Right cardiac atrium (tissue), 5 donors: Measurements from ENCODE around the gene HINFP. TPM values are rescaled to one million over a fixed set of nuclear protein-coding genes. Genes with fewer than 3 reads are reported as not detected.
A peak's percentile ranks its signal among the peaks of the same experiment; 100 is the strongest.
"Not testable (repeated sequence)": the region's sequence is repeated elsewhere in the genome, so short reads cannot be mapped to it uniquely, and the experiment has no call there.

Experiments
- ATAC-seq, 2 donors: fragments of 200-7000 bp; cut with Tn5 transposase; one replicate each; pipeline versions ENCODE4 v1.8.0 to v1.9.1; 2020; ENCODE audit warnings: moderate library complexity in 2 of 2, mild to moderate bottlenecking in 1 of 2
- DNase-seq, 3 donors: peaks; one replicate each; pipeline ENCODE4 v3.0.0-alpha.2; 2020
- H3K27ac ChIP-seq: one replicate; pipeline ENCODE4 v1.5.1; 2013; ENCODE audit warnings: mild to moderate bottlenecking, low read length, control low read depth, moderate library complexity
- H3K27me3 ChIP-seq: one replicate; pipeline ENCODE4 v1.6.1; 2013; ENCODE audit not compliant: control insufficient read depth, insufficient read depth
- H3K4me1 ChIP-seq: one replicate; pipeline ENCODE4 v1.6.1; 2013; ENCODE audit warnings: low read length; ENCODE audit not compliant: control insufficient read depth, insufficient read depth
- H3K4me3 ChIP-seq: one replicate; pipeline ENCODE4 v1.5.1; 2013; ENCODE audit warnings: low read length, control low read depth
- H3K9me3 ChIP-seq: one replicate; pipeline ENCODE4 v1.6.1; 2013; ENCODE audit warnings: low read length; ENCODE audit not compliant: control insufficient read depth
- WGBS: extraction: QIAGEN DNeasy Blood & Tissue Kit; methylation state at CpG from one replicate; pipeline ENCODE4 v1.1.7; 2013; 5-methylcytosine and 5-hydroxymethylcytosine counted together
- intact Hi-C, 4 donors: fragments of 100-400 bp; cut with DNase I; formaldehyde crosslinking; loops; one replicate each; pipeline versions ENCODE4 v1.11.0 to v1.14.0; 2022 to 2023
- polyA plus RNA-seq: library from polyadenylated mRNA; stranded (reverse); fragments of 200-250 nt; gene quantifications from one replicate; pipeline ENCODE4 v1.2.3, GENCODE V29; 2013
- total RNA-seq, 4 donors: library from RNA; stranded (reverse); fragmentation: NEBNext Ultra II Directional; extraction: Animal tissue kit (Norgen Biotek cat#: 25700); gene quantifications; one replicate each; pipeline ENCODE4 v1.2.1, GENCODE V29; 2021
- donor health status: healthy with polysubstance abuse.
- donor health status: DM: no; HTN: yes; CAD: no.
- donor health status: DM: no; HTN: no; CAD: no.
- donor health status: DM: no; HTN: yes; CAD: no; lungs with severe emphysema.
- donor health status: DM: yes; HTN: yes; CAD: no.

Gene HINFP
- total and polyA plus RNA-seq, 5 donors = 8.4 to 17.0 (median 14.0) TPM

DNA sequence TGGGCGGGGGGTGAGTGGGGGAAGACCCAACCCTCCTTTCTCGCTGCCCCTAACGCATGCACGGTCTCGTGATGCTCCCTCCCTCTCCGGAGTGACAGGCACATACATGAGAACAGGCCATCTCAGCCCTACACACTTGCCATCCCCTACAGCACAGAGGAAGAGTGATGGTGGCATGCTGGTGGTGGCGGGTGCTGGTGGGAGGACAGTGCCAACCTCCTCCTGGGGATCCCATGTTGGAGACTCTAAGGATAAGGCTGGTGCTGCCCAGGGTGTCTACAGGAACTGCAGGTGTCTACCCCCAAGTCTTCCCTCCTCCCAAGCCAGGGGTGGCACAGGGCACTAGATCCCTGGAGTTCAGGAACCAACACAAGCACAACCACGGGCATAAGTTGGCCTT is 40.5 kb downstream of the HINFP start:
- Histone ChIP-seq H3K27me3 (no peaks in the 10 kb centered on the region), H3K9me3 (no peaks in the 10 kb centered on the region), H3K27ac (no peak overlapping the region), H3K4me1 (no peaks in the 10 kb centered on the region), H3K4me3 (no peak overlapping the region)
- ATAC-seq (no peak), DNase-seq (no peak)
- WGBS = 88% methylated on average over 8 of the region's 8 CpGs
- intact Hi-C loops = no loop called here

DNA sequence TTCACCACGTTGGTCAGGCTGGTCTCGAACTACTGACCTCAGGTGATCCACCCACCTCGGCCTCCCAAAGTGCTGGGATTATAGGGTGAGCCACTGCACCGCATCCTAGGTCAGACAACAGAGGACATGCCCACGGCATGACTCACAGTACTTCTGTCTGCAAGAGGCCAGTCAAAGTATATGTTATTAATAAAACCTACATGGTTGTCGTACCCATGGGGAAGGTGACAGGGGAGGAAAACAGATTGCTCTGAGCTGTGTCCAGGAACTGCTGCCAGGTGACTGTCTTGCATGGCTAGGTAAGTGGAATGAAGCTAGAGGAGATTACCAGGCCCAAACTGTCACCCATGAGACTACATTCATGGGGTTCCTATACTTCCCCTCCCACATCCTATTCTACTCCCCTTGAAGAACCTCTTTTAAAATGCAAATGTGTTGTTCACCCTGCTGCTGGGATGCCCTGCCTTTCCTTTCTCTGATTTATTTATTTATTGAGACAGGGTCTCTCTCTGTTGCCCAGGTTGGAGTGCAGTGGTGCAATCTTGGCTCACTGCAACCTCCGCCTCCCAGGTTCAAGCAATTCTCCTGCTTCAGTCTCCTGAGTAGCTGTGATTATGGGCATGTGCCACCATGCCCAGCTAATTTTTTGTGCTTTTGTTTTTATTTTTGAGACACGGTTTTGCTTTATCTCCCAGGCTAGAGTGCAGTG is 45.1 kb downstream of the HINFP start:
- no peak for ATAC-seq
- H3K4me3 ChIP-seq = no peak overlapping the region
- no peaks in the 10 kb centered on the region for H3K4me1 ChIP-seq
- 77% methylated on average over 8 of the region's 8 CpGs for WGBS
- no peaks in the 10 kb centered on the region for H3K9me3 ChIP-seq
- intact Hi-C loops = no loop called here
- no peak for DNase-seq
- H3K27me3 ChIP-seq = no peaks in the 10 kb centered on the region
- H3K27ac ChIP-seq = no peak overlapping the region

DNA sequence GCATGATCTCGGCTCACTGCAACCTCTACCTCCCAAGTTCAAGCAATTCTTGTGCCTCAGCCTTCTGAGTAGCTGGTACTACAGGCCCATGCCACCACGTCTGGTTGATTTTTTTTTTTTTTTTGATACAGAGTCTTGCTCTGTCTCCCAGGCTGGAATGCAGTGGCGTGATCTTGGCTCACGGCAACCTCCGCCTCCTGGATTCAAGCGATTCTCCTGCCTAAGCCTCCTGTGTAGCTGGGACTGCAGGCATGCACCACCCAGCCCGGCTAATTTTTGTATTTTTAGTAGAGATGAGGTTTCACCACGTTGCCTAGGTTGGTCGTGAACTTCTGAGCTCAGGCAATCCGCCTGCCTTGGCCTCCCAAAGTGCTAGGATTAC is 45.7 kb downstream of the HINFP start:
- intact Hi-C loops, H3K27ac ChIP-seq, H3K9me3 ChIP-seq, H3K4me3 ChIP-seq, H3K4me1 ChIP-seq, ATAC-seq, H3K27me3 ChIP-seq, DNase-seq: not testable (repeated sequence)
- 86% methylated on average over 10 of the region's 10 CpGs for WGBS

DNA sequence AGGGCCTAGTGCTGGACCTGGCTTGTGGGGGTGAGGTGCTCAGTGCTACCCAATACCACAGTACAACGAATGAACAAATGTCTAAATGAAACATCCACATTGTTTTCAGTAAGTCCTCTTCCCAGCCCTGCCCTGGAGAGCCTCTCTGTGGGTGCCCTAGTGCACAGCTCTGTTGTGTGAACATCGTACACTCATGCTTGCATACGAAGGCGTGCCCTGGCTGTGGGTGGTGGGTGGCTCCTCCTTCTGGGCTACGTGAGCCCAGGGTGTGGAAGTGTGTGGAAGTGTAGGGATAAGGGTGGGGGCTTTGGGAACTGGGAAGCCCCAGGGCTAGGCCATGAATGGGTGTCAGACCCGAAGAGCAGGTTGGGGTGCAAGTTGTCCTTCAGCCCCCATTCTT is 46.6 kb downstream of the HINFP start:
- WGBS = 59% methylated on average over 6 of the region's 6 CpGs
- Histone ChIP-seq H3K27ac (no peak overlapping the region), H3K4me3 (no peak overlapping the region), H3K27me3 (no peaks in the 10 kb centered on the region), H3K4me1 (no peaks in the 10 kb centered on the region), H3K9me3 (no peaks in the 10 kb centered on the region)
- peak; percentile 4 to 24 for ATAC-seq
- no peak for DNase-seq
- intact Hi-C loops = no loop called here

DNA sequence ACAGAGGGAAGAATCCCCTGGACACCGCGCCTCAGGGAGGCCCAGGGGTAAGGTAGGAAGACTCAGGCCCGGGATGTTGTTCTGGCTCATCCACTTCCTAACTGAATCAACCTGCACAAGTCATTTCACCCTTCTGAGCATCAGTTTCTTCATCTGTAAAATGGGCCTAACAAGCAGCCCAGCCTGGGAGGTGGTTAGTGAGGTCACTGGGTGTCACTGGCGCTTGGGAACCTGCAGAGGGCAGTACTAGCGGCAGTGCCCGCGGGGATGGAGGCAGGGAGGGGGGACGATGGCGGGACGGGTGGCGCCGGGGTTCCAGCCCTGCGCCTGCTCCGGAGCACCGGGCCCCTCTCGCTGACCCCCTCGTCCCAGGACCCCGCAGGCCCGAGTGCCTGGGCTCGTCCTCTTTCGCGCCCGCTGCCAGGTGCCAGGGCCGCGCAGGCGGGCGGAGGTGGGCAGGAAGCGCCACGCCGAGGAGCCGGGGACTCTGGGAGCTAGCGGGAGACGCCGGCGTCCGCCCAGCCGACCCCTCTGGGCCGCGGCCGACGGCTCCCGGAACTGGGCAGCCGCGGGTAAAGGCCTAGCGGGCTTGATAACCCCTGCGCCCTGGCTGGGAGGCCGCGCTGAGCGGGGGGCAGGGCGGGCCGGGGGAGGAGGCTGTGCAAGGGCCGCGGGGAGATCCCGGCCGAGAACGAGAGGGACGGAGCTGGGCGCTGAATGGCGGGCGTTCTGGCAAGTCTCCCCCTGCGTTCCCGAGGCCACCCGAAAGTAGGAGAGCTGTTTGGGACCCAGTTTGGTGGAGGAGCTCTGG is 47.3 kb downstream of the HINFP start, which contains the start of gene NLRX1:
Gene NLRX1 (plus strand): TSS at position 255 of the 811 bp plus-strand sequence. CDS start 2,679 bp downstream, outside the sequence.
- intact Hi-C loops = no loop called here

DNA sequence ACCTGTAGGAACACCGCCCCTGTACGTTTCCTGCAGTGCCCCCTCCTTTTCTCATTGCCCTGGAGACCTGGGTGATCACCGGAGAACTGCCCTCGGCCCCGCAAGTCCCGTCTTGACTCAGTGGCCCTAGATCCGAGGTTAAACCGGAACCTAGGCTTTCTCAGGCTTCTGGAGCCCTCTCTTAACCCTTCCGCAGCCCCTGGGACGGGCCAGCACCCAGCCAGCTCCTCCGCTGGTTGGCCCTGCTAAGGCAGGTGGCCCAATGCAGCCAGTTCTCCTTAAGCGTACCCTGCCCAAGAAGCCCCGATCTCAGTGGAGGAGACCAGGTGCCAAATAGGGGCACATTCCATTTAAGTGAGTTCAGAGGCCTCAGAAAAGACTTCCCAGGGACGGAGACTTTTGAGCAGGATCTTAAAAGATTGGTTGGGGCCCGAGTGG is 47.9 kb downstream of the HINFP start:
- ATAC-seq (peak; percentile 63 to 68), DNase-seq (peak in 1 of 3 donors; percentile 68)
- Histone ChIP-seq H3K9me3 (no peaks in the 10 kb centered on the region), H3K27ac (peak overlapping the region; percentile 84), H3K27me3 (no peaks in the 10 kb centered on the region), H3K4me1 (no peaks in the 10 kb centered on the region), H3K4me3 (peak overlapping the region; percentile 69)
- intact Hi-C loops = no loop called here
- WGBS = 13% methylated on average over 15 of the region's 15 CpGs

More for the DNA sequence above, 47.3 kb downstream of the HINFP start, which contains the start of gene NLRX1:
- H3K27me3 ChIP-seq = no peaks in the 10 kb centered on the region
- no peaks in the 10 kb centered on the region for H3K4me1 ChIP-seq
- ATAC-seq (peak; percentile 95 to 96), DNase-seq (peak; percentile 86 to 93 (median 93))
- no peaks in the 10 kb centered on the region for H3K9me3 ChIP-seq
- peak within 1 kb of the TSS; percentile 84 for H3K27ac ChIP-seq
- peak within 1 kb of the TSS; percentile 69 for H3K4me3 ChIP-seq
- 4% methylated on average over 62 of the region's 63 CpGs for WGBS

DNA sequence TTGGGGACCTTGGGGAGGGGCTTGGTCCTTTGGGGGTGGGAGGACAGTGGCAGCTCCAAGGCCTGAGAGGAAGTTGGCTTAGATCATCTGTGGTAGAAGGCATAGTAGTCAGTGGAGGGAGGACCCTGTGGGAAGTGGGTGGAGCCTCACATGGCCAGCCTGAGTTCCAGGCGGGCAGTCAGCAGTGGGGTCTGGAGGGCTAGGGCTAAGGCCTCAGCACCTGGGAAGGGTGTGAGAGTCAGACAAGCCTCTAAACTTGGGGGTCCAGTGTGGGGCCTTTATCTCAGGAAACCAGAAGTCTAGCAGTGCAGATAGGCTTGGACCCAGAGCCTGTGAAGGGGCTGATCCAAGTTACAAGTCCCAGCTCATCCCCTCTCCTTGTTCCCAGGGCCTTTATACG is 51.1 kb downstream of the HINFP start:
- Histone ChIP-seq H3K4me1 (no peaks in the 10 kb centered on the region), H3K9me3 (no peaks in the 10 kb centered on the region), H3K27ac (no peak overlapping the region), H3K27me3 (no peaks in the 10 kb centered on the region), H3K4me3 (no peak overlapping the region)
- DNase-seq = no peak
- ATAC-seq = no peak
- 71% methylated on average over 2 of the region's 2 CpGs for WGBS
- intact Hi-C loops = no loop called here

DNA sequence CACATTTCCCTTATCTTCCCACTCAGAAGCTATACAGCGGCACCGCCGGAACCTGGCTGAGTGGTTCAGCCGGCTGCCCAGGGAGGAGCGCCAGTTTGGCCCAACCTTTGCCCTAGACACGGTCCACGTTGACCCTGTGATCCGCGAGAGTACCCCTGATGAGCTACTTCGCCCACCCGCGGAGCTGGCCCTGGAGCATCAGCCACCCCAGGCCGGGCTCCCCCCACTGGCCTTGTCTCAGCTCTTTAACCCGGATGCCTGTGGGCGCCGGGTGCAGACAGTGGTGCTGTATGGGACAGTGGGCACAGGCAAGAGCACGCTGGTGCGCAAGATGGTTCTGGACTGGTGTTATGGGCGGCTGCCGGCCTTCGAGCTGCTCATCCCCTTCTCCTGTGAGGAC is 52.1 kb downstream of the HINFP start:
- ATAC-seq = no peak

DNA sequence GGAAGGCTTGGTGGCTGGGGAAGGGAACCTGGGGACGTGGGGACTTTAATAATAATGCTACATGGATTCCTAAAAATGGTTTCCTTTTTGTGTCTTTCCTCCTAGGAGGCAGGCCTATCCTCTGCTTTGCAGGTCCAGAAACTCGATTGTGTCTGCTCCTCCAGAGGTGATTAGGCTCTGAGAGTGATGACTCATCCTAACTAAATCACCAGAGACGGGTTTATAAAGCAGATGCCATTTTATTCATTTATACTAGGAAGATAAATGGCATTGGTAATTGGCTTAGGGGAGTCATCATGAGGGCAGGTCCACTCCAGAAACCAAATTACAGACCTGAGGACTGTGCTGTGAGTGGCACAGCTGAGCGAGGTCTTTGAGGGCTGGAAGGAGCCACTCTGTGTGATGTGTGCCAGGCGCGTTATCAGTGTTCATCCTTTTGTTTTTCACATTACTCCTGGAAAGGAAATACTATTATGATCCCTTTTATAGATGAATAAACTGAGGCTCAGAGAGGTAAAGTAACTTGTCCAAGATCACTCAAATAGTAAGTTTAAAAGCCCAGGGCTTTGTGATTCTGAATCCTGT is 54.2 kb downstream of the HINFP start:
- H3K27ac ChIP-seq = no peak overlapping the region
- DNase-seq (no peak), ATAC-seq (no peak)
- no peak overlapping the region for H3K4me3 ChIP-seq
- no peaks in the 10 kb centered on the region for H3K4me1 ChIP-seq
- H3K27me3 ChIP-seq = no peaks in the 10 kb centered on the region
- H3K9me3 ChIP-seq = no peaks in the 10 kb centered on the region
- intact Hi-C loops = no loop called here
- 65% methylated on average over 6 of the region's 6 CpGs for WGBS

More for the DNA sequence above, 52.1 kb downstream of the HINFP start:
- WGBS = 91% methylated on average over 21 of the region's 21 CpGs
- no peaks in the 10 kb centered on the region for H3K9me3 ChIP-seq
- DNase-seq = no peak
- no peaks in the 10 kb centered on the region for H3K4me1 ChIP-seq
- no peaks in the 10 kb centered on the region for H3K27me3 ChIP-seq
- no peak overlapping the region for H3K4me3 ChIP-seq
- H3K27ac ChIP-seq = no peak overlapping the region
- intact Hi-C loops = no loop called here

DNA sequence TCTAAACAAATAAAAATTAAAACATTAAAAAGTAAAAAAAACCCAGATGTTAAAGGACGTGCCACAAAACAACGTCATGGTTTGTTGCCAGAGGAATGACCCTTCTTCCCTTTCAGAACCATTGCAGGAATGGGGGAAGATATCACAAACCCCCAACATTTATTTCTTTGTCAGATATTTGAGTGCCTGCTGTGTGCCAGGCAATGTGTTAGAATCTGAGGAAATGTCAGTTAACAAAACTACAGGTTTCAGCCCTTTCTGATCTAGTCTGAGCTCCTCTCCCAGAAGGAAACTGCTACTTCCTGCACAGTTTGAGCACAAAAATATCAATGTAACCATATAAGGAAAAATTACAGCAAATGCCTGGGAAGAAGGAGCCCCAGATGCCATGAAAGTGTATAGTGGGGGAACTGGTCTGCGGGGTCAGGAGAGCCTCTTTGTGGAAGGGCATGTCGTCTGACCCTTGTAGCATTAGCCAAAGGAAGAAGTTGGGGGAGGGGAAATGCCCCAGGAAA is 56.8 kb downstream of the HINFP start:
- Histone ChIP-seq H3K9me3 (no peaks in the 10 kb centered on the region), H3K4me3 (no peak overlapping the region), H3K27ac (no peak overlapping the region), H3K4me1 (no peaks in the 10 kb centered on the region), H3K27me3 (no peaks in the 10 kb centered on the region)
- intact Hi-C loops = no loop called here
- ATAC-seq (no peak), DNase-seq (no peak)
- 54% methylated on average over 4 of the region's 4 CpGs for WGBS

DNA sequence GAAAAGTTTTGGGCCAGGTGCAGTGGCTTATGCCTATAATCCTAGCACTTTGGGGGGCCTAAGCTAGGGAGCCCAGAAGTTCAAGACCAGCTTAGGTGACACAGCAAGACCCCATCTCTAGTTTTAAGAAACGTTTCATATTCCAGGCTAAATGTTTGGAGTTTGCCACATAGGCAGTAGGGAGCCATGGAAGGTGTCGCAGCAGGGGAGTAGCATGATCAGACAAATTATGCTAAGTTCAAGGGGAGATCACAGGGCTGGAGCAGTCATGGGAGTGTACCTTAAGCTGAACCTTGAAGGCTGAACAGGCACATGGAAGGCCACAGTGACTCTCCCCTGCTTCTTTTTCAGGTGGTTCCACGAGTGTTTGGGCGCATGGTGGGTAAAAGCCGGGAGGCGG is 58.0 kb downstream of the HINFP start:
- H3K27ac ChIP-seq = no peak overlapping the region
- no peaks in the 10 kb centered on the region for H3K9me3 ChIP-seq
- no peak overlapping the region for H3K4me3 ChIP-seq
- 95% methylated on average over 6 of the region's 6 CpGs for WGBS
- ATAC-seq = no peak
- no peaks in the 10 kb centered on the region for H3K4me1 ChIP-seq
- no peak for DNase-seq
- no peaks in the 10 kb centered on the region for H3K27me3 ChIP-seq
- intact Hi-C loops = no loop called here
